GM21390 (cell line): ENCODE measurements around the gene PRG2.
"Not testable (repeated sequence)": the region's sequence is repeated elsewhere in the genome, so short reads cannot be mapped to it uniquely, and the experiment has no call there.

ENCODE experiments used
- ATAC-seq: cut with Tn5 transposase; IDR thresholded peaks from one replicate; pipeline ENCODE4 v1.9.1; 2021; ENCODE audit not compliant: unreplicated experiment

Gene PRG2

GRCh38 chr11:57421066-57421465 lies 30.6 kb upstream of the PRG2 start:
- ATAC-seq = no peak

GRCh38 chr11:57419146-57419545 lies 28.7 kb upstream of the PRG2 start:
- ATAC-seq = no peak

GRCh38 chr11:57418131-57418530 lies 27.7 kb upstream of the PRG2 start:
- ATAC-seq = no peak

GRCh38 chr11:57417056-57417455 lies 26.6 kb upstream of the PRG2 start:
- no peak for ATAC-seq

- no peak for ATAC-seq
Measured at GRCh38 chr11:57416436-57416835, 26.0 kb upstream of the PRG2 start.

GRCh38 chr11:57414612-57415212 lies 24.3 kb upstream of the PRG2 start:
- ATAC-seq = no peak

GRCh38 chr11:57413681-57414080 lies 23.2 kb upstream of the PRG2 start:
- no peak for ATAC-seq

GRCh38 chr11:57410287-57410686 lies 19.8 kb upstream of the PRG2 start:
- no peak for ATAC-seq

- ATAC-seq = no peak
Measured at GRCh38 chr11:57409321-57410100, 19.1 kb upstream of the PRG2 start.

GRCh38 chr11:57408771-57409170 lies 18.3 kb upstream of the PRG2 start:
- ATAC-seq = no peak

GRCh38 chr11:57407941-57408475 lies 17.6 kb upstream of the PRG2 start:
- no peak for ATAC-seq

- no peak for ATAC-seq
Measured at GRCh38 chr11:57407010-57407920, 16.8 kb upstream of the PRG2 start.

GRCh38 chr11:57406337-57406904 lies 16.0 kb upstream of the PRG2 start:
- peak; percentile 64 for ATAC-seq

GRCh38 chr11:57405271-57405860 lies 14.9 kb upstream of the PRG2 start:
- ATAC-seq = no peak

GRCh38 chr11:57403802-57404147 lies 13.3 kb upstream of the PRG2 start:
- ATAC-seq = no peak

GRCh38 chr11:57403003-57403801 lies 12.8 kb upstream of the PRG2 start:
- not testable (repeated sequence) for ATAC-seq

- ATAC-seq = no peak
Measured at GRCh38 chr11:57402188-57403002, 11.9 kb upstream of the PRG2 start.

- ATAC-seq = no peak
Measured at GRCh38 chr11:57399972-57400578, 9.6 kb upstream of the PRG2 start.

- no peak for ATAC-seq
Measured at GRCh38 chr11:57399221-57399620, 8.8 kb upstream of the PRG2 start.
